Measurements from ENCODE around the gene PARD6G. TPM values are rescaled to one million over a fixed set of nuclear protein-coding genes. Genes with fewer than 3 reads are reported as not detected.

Gene PARD6G
- total and polyA plus RNA-seq, 2 donors (not counting 1 experiment from before 2014, with no cell fraction given) = 1.0 to 2.1 TPM

- no peak overlapping the region for H3K27ac ChIP-seq (ENCODE audit: insufficient read depth, low read length)
- H3K4me3 ChIP-seq (replicated peaks in 1 of 4; ENCODE audit: control extremely low read depth in 1 of 4, insufficient read depth in 1 of 4, low read depth in 3 of 4, low read length in 4 of 4) = no peak overlapping the region
- no peaks in the 10 kb centered on the region for H3K36me3 ChIP-seq (ENCODE audit: control insufficient read depth, insufficient read depth, low read length)
- no peaks in the 10 kb centered on the region for H3K4me1 ChIP-seq (ENCODE audit: control insufficient read depth, extremely low read depth, insufficient read depth, low read length)
- no peaks in the 10 kb centered on the region for H3K27me3 ChIP-seq (ENCODE audit: control insufficient read depth, insufficient read depth, low read length)
- H3K9ac ChIP-seq (ENCODE audit: insufficient read depth, low read length) = no peak overlapping the region
- H2AFZ ChIP-seq (ENCODE audit: low read length) = no peak overlapping the region
- H4K20me1 ChIP-seq (ENCODE audit: control insufficient read depth, extremely low read depth, insufficient read depth, low read length) = no peaks in the 10 kb centered on the region
- no peaks in the 10 kb centered on the region for H3K79me2 ChIP-seq (ENCODE audit: control insufficient read depth, insufficient read depth, low read length)
- no peak overlapping the region for H3K4me2 ChIP-seq (ENCODE audit: extremely low read depth, insufficient read depth, low read length)
- no peaks in the 10 kb centered on the region for H3K9me3 ChIP-seq (ENCODE audit: control insufficient read depth, insufficient read depth, low read depth, low read length)
- DNase-seq (ENCODE audit: low read depth in 2 of 2) = peak; percentile 57 to 77
- TF ChIP-seq, protein P1, sequence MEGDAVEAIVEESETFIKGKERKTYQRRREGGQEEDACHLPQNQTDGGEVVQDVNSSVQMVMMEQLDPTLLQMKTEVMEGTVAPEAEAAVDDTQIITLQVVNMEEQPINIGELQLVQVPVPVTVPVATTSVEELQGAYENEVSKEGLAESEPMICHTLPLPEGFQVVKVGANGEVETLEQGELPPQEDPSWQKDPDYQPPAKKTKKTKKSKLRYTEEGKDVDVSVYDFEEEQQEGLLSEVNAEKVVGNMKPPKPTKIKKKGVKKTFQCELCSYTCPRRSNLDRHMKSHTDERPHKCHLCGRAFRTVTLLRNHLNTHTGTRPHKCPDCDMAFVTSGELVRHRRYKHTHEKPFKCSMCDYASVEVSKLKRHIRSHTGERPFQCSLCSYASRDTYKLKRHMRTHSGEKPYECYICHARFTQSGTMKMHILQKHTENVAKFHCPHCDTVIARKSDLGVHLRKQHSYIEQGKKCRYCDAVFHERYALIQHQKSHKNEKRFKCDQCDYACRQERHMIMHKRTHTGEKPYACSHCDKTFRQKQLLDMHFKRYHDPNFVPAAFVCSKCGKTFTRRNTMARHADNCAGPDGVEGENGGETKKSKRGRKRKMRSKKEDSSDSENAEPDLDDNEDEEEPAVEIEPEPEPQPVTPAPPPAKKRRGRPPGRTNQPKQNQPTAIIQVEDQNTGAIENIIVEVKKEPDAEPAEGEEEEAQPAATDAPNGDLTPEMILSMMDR (conservative IDR thresholded peaks at IDR 0.05 in 1 of 2, IDR thresholded peaks at IDR 0.05 in 1 of 2; ENCODE audit: low read depth in 1 of 2, low read length in 2 of 2) = peak; percentile 99
- TF ChIP-seq EZH2 (IDR thresholded peaks at IDR 0.05; ENCODE audit: low read length, missing control alignments) = no peak
Observed at GRCh38 chr18:80157708-80158343, 89.5 kb downstream of the PARD6G start.

- TF ChIP-seq, protein P1 (conservative IDR thresholded peaks at IDR 0.05 in 1 of 2, IDR thresholded peaks at IDR 0.05 in 1 of 2; ENCODE audit: low read depth in 1 of 2, low read length in 2 of 2) = peak; percentile 34 to 60
- TF ChIP-seq EZH2 (IDR thresholded peaks at IDR 0.05; ENCODE audit: low read length, missing control alignments) = no peak
- no peaks in the 10 kb centered on the region for H4K20me1 ChIP-seq (ENCODE audit: control insufficient read depth, extremely low read depth, insufficient read depth, low read length)
- no peaks in the 10 kb centered on the region for H3K4me1 ChIP-seq (ENCODE audit: control insufficient read depth, extremely low read depth, insufficient read depth, low read length)
- H3K27ac ChIP-seq (ENCODE audit: insufficient read depth, low read length) = no peak overlapping the region
- no peak overlapping the region for H3K4me2 ChIP-seq (ENCODE audit: extremely low read depth, insufficient read depth, low read length)
- H3K79me2 ChIP-seq (ENCODE audit: control insufficient read depth, insufficient read depth, low read length) = no peaks in the 10 kb centered on the region
- no peak overlapping the region for H2AFZ ChIP-seq (ENCODE audit: low read length)
- no peak overlapping the region for H3K9ac ChIP-seq (ENCODE audit: insufficient read depth, low read length)
- DNase-seq (ENCODE audit: low read depth in 2 of 2) = peak in 1 of 2 donors; percentile 36
- no peaks in the 10 kb centered on the region for H3K9me3 ChIP-seq (ENCODE audit: control insufficient read depth, insufficient read depth, low read depth, low read length)
- H3K27me3 ChIP-seq (ENCODE audit: control insufficient read depth, insufficient read depth, low read length) = no peaks in the 10 kb centered on the region
- H3K4me3 ChIP-seq (replicated peaks in 1 of 4; ENCODE audit: control extremely low read depth in 1 of 4, insufficient read depth in 1 of 4, low read depth in 3 of 4, low read length in 4 of 4) = no peak overlapping the region
- no peaks in the 10 kb centered on the region for H3K36me3 ChIP-seq (ENCODE audit: control insufficient read depth, insufficient read depth, low read length)
Observed at GRCh38 chr18:80154293-80154692, 93.0 kb downstream of the PARD6G start.

GRCh38 chr18:80149667-80150066 is 97.6 kb downstream of the PARD6G start:
- peaks cover 1% of the 10 kb centered on the region for H3K36me3 ChIP-seq (ENCODE audit: control insufficient read depth, insufficient read depth, low read length)
- TF ChIP-seq, protein P1 (conservative IDR thresholded peaks at IDR 0.05 in 1 of 2, IDR thresholded peaks at IDR 0.05 in 1 of 2; ENCODE audit: low read depth in 1 of 2, low read length in 2 of 2) = no peak
- TF ChIP-seq EZH2 (IDR thresholded peaks at IDR 0.05; ENCODE audit: low read length, missing control alignments) = no peak
- H3K4me2 ChIP-seq (ENCODE audit: extremely low read depth, insufficient read depth, low read length) = no peak overlapping the region
- H3K79me2 ChIP-seq (ENCODE audit: control insufficient read depth, insufficient read depth, low read length) = no peaks in the 10 kb centered on the region
- no peak overlapping the region for H3K4me3 ChIP-seq (replicated peaks in 1 of 4; ENCODE audit: control extremely low read depth in 1 of 4, insufficient read depth in 1 of 4, low read depth in 3 of 4, low read length in 4 of 4)
- no peak overlapping the region for H3K9ac ChIP-seq (ENCODE audit: insufficient read depth, low read length)
- no peak overlapping the region for H2AFZ ChIP-seq (ENCODE audit: low read length)
- no peaks in the 10 kb centered on the region for H3K4me1 ChIP-seq (ENCODE audit: control insufficient read depth, extremely low read depth, insufficient read depth, low read length)
- no peak for DNase-seq (ENCODE audit: low read depth in 2 of 2)
- no peaks in the 10 kb centered on the region for H3K9me3 ChIP-seq (ENCODE audit: control insufficient read depth, insufficient read depth, low read depth, low read length)
- no peaks in the 10 kb centered on the region for H3K27me3 ChIP-seq (ENCODE audit: control insufficient read depth, insufficient read depth, low read length)
- no peak overlapping the region for H3K27ac ChIP-seq (ENCODE audit: insufficient read depth, low read length)
- H4K20me1 ChIP-seq (ENCODE audit: control insufficient read depth, extremely low read depth, insufficient read depth, low read length) = no peaks in the 10 kb centered on the region

All from fibroblast of lung (primary cell).